BJ (cell line): Measurements from ENCODE around the gene HOXA5. TPM values are rescaled to one million over a fixed set of nuclear protein-coding genes. Genes with fewer than 3 reads are reported as not detected.

ENCODE experiments used
- CTCF ChIA-PET: fragments of 350-600 bp; formaldehyde crosslinking; extraction: SDS; loops from one replicate; lab custom pipeline; 2021; ENCODE audit warnings: antibody characterized with exemption, inconsistent platforms; lab: Yijun Ruan, JAX
- POLR2A ChIA-PET: fragments of 300-600 bp; sonication (Branson Sonifier 250); formaldehyde crosslinking; extraction: SDS; loops from one replicate; lab custom pipeline; 2021; ENCODE audit warnings: antibody characterized with exemption; lab: Charles Lee
- DNase-seq: peaks from one replicate; pipeline ENCODE4 v3.0.0-alpha.2; 2011; ENCODE audit warnings: low read depth
- H3K27me3 ChIP-seq: 2 replicates; pipeline ENCODE4 v1.6.0; 2011; ENCODE audit warnings: low read length; ENCODE audit not compliant: control insufficient read depth, insufficient read depth
- H3K36me3 ChIP-seq: 2 replicates; pipeline ENCODE4 v1.5.1; 2011; ENCODE audit warnings: low read length; ENCODE audit not compliant: control insufficient read depth, insufficient read depth
- H3K4me3 ChIP-seq: 2 replicates; pipeline ENCODE4 v1.5.1; 2011; ENCODE audit warnings: low read depth, mild to moderate bottlenecking, control low read depth, low read length
- polyA plus RNA-seq: library from polyadenylated mRNA; depleted of rRNA; stranded (reverse); fragments of >200 nt; gene quantifications from 2 replicates; pipeline ENCODE4 v1.2.3, GENCODE V29; 2011
- TF ChIP-seq, protein P1 (sequence below): IDR thresholded peaks from 2 replicates; pipeline ENCODE4 v1.5.1; 2011; ENCODE audit warnings: low read depth, mild to moderate bottlenecking, control low read depth, inconsistent platforms, low read length, moderate library complexity; ENCODE audit not compliant: insufficient read depth

The HOXA5 gene
- polyA plus RNA-seq, 1 experiment, result 1.2 TPM

- Histone ChIP-seq H3K27me3 (no peaks in the 10 kb centered on the region), H3K36me3 (peaks cover 6% of the 10 kb centered on the region), H3K4me3 (peak overlapping the region; percentile 88)
- POLR2A ChIA-PET, result interaction anchor here (0.6 to 1.7 kb wide), 6 partner anchors 8 to 579 kb away, joined by 3 to 11 read pairs (median 7); no protein-coding TSS in a partner anchor
- DNase-seq, result peak; percentile 51
- CTCF ChIA-PET, result interaction anchor here (1.1 to 12.5 kb wide), 7 partner anchors 9 to 884 kb away, joined by 3 to 187 read pairs (median 6); partner anchors contain the start of genes HOXA10 and HOXA9
- TF ChIP-seq, protein P1, sequence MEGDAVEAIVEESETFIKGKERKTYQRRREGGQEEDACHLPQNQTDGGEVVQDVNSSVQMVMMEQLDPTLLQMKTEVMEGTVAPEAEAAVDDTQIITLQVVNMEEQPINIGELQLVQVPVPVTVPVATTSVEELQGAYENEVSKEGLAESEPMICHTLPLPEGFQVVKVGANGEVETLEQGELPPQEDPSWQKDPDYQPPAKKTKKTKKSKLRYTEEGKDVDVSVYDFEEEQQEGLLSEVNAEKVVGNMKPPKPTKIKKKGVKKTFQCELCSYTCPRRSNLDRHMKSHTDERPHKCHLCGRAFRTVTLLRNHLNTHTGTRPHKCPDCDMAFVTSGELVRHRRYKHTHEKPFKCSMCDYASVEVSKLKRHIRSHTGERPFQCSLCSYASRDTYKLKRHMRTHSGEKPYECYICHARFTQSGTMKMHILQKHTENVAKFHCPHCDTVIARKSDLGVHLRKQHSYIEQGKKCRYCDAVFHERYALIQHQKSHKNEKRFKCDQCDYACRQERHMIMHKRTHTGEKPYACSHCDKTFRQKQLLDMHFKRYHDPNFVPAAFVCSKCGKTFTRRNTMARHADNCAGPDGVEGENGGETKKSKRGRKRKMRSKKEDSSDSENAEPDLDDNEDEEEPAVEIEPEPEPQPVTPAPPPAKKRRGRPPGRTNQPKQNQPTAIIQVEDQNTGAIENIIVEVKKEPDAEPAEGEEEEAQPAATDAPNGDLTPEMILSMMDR, result no peak
These were observed 43.4 kb upstream of the HOXA5 start for GRCh38 chr7:27186668-27187474.

- H3K4me3 ChIP-seq, result peak overlapping the region; percentile 88
- H3K27me3 ChIP-seq, result no peaks in the 10 kb centered on the region
These were observed 42.6 kb upstream of the HOXA5 start for GRCh38 chr7:27185854-27186667.

GRCh38 chr7:27185013-27185853, 41.8 kb upstream of the HOXA5 start, which contains the start of gene HOXA11:
HOXA11 (minus strand) TSS chr7:27185232; CDS start chr7:27185144, 88 bp downstream.
- TF ChIP-seq, protein P1, result no peak
- peak within 1 kb of the TSS; percentile 88 for H3K4me3 ChIP-seq
- H3K36me3 ChIP-seq, result peaks cover 6% of the 10 kb centered on the region
- POLR2A ChIA-PET, result interaction anchor here (0.6 to 1.1 kb wide), 10 partner anchors 8 to 736 kb away, joined by 3 to 7 read pairs (median 4); partner anchors contain the start of gene HOXA7
- peak; percentile 94 for DNase-seq
- no peaks in the 10 kb centered on the region for H3K27me3 ChIP-seq
- CTCF ChIA-PET, result interaction anchor here (0.6 to 12.5 kb wide), 7 partner anchors 10 to 998 kb away, joined by 3 to 187 read pairs (median 10); partner anchors contain the start of genes HOXA10 and HOXA9

More at GRCh38 chr7:27185854-27186667, 42.6 kb upstream of the HOXA5 start:
- H3K36me3 ChIP-seq, result peaks cover 6% of the 10 kb centered on the region
- ChIA-PET POLR2A (interaction anchor here (0.9 to 1.4 kb wide), 4 partner anchors 9 to 492 kb away, joined by 3 to 11 read pairs (median 8); no protein-coding TSS in a partner anchor), CTCF (interaction anchor here (0.6 to 12.5 kb wide), 6 partner anchors 10 to 999 kb away, joined by 3 to 187 read pairs (median 8); partner anchors contain the start of genes HOXA10 and HOXA9)
- DNase-seq, result no peak
- TF ChIP-seq, protein P1, result no peak

DNA sequence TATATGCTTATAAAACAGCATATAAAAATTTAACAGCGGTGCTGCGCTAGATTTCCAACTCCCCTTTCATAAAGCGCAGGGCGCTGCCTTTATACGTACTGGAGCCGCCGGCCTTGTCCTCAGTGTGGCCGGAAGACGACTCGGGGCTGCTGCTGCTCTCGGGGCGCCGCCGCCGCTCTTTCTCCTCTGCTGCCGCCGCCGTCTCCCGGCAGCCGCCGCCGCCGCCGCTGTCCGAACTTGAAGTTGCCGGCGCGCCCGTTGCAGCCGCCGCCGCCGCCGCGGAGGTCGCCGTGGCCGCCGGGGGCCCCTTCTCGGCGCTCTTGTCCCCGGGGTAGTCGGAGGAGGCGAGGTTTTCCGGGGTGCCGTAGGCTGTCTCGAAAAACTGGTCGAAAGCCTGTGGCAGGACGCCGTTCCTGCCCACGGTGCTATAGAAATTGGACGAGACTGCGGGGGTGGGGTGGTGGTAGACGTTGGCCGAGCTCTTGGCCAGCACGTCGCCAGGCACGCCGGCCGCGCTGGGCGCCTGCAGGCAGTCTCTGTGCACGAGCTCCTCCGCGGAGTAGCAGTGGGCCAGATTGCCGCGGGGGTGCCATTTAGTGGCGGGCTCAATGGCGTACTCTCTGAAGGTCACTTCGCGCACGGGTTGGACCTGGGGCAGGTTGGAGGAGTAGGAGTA, 41.0 kb upstream of the HOXA5 start:
- no peaks in the 10 kb centered on the region for H3K27me3 ChIP-seq
- peaks cover 6% of the 10 kb centered on the region for H3K36me3 ChIP-seq
- H3K4me3 ChIP-seq, result peak overlapping the region; percentile 88
- POLR2A ChIA-PET, result interaction anchor here (0.6 to 1.1 kb wide), 9 partner anchors 8 to 603 kb away, joined by 3 to 7 read pairs (median 4); partner anchors contain the start of gene HOXA7
- CTCF ChIA-PET, result interaction anchor here (0.6 to 12.5 kb wide), 6 partner anchors 9 to 910 kb away, joined by 3 to 187 read pairs (median 8); partner anchors contain the start of genes HOXA10 and HOXA9
- TF ChIP-seq, protein P1, result no peak
- no peak for DNase-seq
